ENCODE data around the gene MSL1.

DNA sequence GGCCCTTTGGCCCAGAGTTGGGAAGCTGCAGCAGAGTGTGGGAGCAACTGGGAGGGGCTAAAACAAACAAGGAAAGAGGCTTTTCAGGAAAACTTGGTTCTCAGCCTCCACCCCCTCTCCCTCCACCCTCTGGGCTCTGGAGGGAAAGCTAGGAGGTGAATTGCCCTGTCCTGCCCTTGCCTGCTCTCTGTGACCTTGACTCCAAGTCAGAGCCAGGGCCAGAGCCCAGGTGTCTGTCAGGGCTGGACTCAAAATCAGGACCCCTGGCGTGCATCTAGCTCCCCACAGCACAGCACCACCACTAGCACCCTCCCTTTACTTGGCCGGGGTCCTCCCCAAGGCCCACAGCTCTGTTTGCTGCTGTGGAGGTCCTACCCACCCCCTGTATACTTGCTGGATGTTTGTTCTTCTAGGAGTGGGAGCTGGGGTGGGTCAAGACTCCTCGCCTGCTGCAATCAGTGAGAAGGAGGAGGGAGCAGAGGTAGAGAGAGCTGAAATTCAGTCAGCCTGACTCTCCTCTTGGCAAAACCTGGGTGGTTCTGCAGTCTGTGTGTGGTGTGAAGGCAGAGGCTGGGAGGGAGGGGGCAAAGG is 18.6 kb upstream of the MSL1 start:
- TF ChIP-seq, protein P1, sequence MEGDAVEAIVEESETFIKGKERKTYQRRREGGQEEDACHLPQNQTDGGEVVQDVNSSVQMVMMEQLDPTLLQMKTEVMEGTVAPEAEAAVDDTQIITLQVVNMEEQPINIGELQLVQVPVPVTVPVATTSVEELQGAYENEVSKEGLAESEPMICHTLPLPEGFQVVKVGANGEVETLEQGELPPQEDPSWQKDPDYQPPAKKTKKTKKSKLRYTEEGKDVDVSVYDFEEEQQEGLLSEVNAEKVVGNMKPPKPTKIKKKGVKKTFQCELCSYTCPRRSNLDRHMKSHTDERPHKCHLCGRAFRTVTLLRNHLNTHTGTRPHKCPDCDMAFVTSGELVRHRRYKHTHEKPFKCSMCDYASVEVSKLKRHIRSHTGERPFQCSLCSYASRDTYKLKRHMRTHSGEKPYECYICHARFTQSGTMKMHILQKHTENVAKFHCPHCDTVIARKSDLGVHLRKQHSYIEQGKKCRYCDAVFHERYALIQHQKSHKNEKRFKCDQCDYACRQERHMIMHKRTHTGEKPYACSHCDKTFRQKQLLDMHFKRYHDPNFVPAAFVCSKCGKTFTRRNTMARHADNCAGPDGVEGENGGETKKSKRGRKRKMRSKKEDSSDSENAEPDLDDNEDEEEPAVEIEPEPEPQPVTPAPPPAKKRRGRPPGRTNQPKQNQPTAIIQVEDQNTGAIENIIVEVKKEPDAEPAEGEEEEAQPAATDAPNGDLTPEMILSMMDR (IDR thresholded peaks at IDR 0.05; ENCODE audit: low read depth, low read length, poor library complexity, severe bottlenecking) = no peak
- no peak for TF ChIP-seq EZH2phosphoT487 (IDR thresholded peaks at IDR 0.05; ENCODE audit: borderline replicate concordance, low read length)

Data from DOHH2 (cell line).